Activated naive CD8-positive, alpha-beta T cell treated with anti-CD3 and anti-CD28 coated beads, Interleukin-2, amount 10 ng/mL, durations not matched to agents 7 days and 5 days (primary cell): ENCODE results near the gene DUSP1. TPM values are rescaled to one million over a fixed set of nuclear protein-coding genes. Genes with fewer than 3 reads are reported as not detected.

Source experiments
- ATAC-seq: fragments of 150-1000 bp; cut with Tn5 transposase; one replicate; pipeline ENCODE4 v1.10.0; 2021; ENCODE audit warnings: low read depth, moderate library complexity
- POLR2A ChIA-PET: fragments of 350-600 bp; sonication (Branson Sonifier 250); formaldehyde crosslinking; loops from one replicate; lab custom pipeline; 2021; ENCODE audit warnings: antibody characterized with exemption; lab: Charles Lee
- DNase-seq: peaks from one replicate; pipeline ENCODE4 v3.0.0; 2021
- H3K27ac Mint-ChIP-seq: one replicate; pipeline ENCODE4 v1.8.0; 2022; ENCODE audit warnings: mild to moderate bottlenecking, mixed read lengths
- H3K27me3 Mint-ChIP-seq: one replicate; pipeline ENCODE4 v1.8.0; 2022; ENCODE audit warnings: mild to moderate bottlenecking, moderate library complexity, mixed read lengths
- H3K36me3 Mint-ChIP-seq: one replicate; pipeline ENCODE4 v1.8.0; 2021; ENCODE audit warnings: mild to moderate bottlenecking, mixed read lengths
- H3K4me1 Mint-ChIP-seq: one replicate; pipeline ENCODE4 v1.8.0; 2021; ENCODE audit warnings: mixed read lengths
- H3K4me3 Mint-ChIP-seq: one replicate; pipeline ENCODE4 v1.8.0; 2022; ENCODE audit warnings: mild to moderate bottlenecking, moderate library complexity, mixed read lengths
- H3K9me3 Mint-ChIP-seq: one replicate; pipeline ENCODE4 v1.8.0; 2021; ENCODE audit warnings: mixed read lengths
- total RNA-seq, 2 experiments: library from RNA; stranded (reverse); gene quantifications; one replicate each; pipeline ENCODE4 v1.2.3, GENCODE V29; 2021

The DUSP1 gene
- total RNA-seq, 2 experiments from 2014 or later, result 39.4 to 41.5 TPM

- Mint-ChIP-seq H3K9me3 (no peaks in the 10 kb centered on the region), H3K4me1 (no peaks in the 10 kb centered on the region), H3K4me3 (no peak overlapping the region), H3K27ac (no peak overlapping the region), H3K27me3 (peaks cover 1% of the 10 kb centered on the region), H3K36me3 (no peaks in the 10 kb centered on the region)
- DNase-seq (no peak), ATAC-seq (no peak)
- POLR2A ChIA-PET, result no interaction called here
These were observed 47.5 kb downstream of the DUSP1 start for GRCh38 chr5:172723508-172723907.

- H3K27me3 Mint-ChIP-seq, result peaks cover 4% of the 10 kb centered on the region
- H3K27ac Mint-ChIP-seq, result no peak overlapping the region
- H3K4me1 Mint-ChIP-seq, result no peaks in the 10 kb centered on the region
- H3K9me3 Mint-ChIP-seq, result no peaks in the 10 kb centered on the region
- no peaks in the 10 kb centered on the region for H3K36me3 Mint-ChIP-seq
- ATAC-seq, result no peak
- POLR2A ChIA-PET, result no interaction called here
- H3K4me3 Mint-ChIP-seq, result no peak overlapping the region
- no peak for DNase-seq
These were observed 48.6 kb downstream of the DUSP1 start for GRCh38 chr5:172722327-172722815.

DNA sequence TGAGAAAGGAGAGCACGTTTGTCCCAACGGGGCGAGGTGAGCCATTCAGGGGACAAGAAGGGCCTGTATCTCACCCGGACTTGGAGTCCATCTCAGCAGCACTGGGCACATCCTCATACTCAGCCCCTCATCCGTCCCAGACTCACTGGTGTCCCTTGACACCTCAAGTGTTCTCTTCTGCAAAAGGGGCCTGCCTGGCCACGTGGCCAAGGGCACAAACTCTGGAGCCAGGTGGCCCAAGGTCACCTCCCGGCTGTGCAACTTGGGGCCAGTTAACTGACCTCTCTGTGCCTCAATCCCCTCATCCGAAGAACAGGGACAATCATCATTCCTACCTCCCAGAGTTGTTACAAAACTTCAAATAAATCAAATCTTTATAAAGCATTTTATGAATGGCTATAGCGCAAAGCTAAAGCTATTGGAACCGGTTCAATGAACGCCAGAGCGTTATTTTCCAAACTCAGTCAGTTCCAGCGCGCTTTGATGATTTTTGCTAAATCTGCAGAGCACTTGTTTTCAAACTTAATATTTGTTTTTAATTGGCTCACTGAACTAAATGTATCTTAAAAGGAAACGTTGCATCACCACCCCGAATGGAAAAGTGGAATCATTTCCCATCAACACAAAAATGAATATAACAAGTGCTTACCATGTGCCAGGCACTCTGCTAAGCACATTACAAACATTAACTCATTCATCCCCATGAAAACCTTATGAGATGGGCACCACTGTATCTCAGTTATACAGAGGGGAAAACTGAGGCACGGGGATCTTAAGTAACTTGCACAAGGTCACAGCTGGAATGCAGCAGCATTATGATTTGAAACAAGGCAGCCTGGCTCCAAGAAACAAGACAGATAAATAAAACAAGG is 49.3 kb downstream of the DUSP1 start:
- POLR2A ChIA-PET, result no interaction called here
- Mint-ChIP-seq H3K27me3 (peaks cover 8% of the 10 kb centered on the region), H3K4me3 (no peak overlapping the region), H3K4me1 (peaks cover 3% of the 10 kb centered on the region), H3K9me3 (no peaks in the 10 kb centered on the region), H3K36me3 (no peaks in the 10 kb centered on the region), H3K27ac (no peak overlapping the region)
- ATAC-seq (no peak), DNase-seq (no peak)

DNA sequence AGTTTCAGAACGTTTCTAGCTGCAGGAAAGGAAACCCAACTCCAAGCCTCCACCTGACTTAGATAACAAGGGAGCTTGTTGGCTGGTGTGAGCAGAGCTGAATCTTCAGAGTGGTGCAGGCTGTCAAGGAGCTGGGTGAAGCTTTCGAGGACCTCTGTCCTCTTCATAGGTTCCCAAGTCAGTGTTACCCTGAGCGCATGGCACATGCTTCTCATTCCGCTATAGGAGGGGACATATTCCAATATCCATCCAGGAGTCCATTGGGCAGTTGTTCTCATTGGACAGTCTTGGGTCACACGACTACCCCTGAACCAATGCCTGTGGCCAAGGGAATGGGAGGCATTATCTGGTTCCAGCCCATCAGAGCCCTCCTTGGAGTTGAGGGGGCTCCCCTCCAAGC is 50.3 kb downstream of the DUSP1 start:
- peaks cover 3% of the 10 kb centered on the region for H3K4me1 Mint-ChIP-seq
- ATAC-seq (no peak), DNase-seq (no peak)
- no peak overlapping the region for H3K4me3 Mint-ChIP-seq
- peaks cover 8% of the 10 kb centered on the region for H3K27me3 Mint-ChIP-seq
- H3K9me3 Mint-ChIP-seq, result no peaks in the 10 kb centered on the region
- POLR2A ChIA-PET, result interaction anchor here (1.1 to 1.7 kb wide), 2 partner anchors 50 to 52 kb away, joined by 3 to 4 read pairs; partner anchors contain the start of gene DUSP1
- H3K27ac Mint-ChIP-seq, result no peak overlapping the region
- H3K36me3 Mint-ChIP-seq, result no peaks in the 10 kb centered on the region

- Mint-ChIP-seq H3K27ac (no peak overlapping the region), H3K4me3 (no peak overlapping the region), H3K27me3 (peaks cover 8% of the 10 kb centered on the region), H3K9me3 (no peaks in the 10 kb centered on the region), H3K36me3 (no peaks in the 10 kb centered on the region), H3K4me1 (peaks cover 3% of the 10 kb centered on the region)
- no peak for ATAC-seq
- POLR2A ChIA-PET, result interaction anchor here (1.7 kb wide), 1 partner anchor 51 kb away, joined by 4 read pairs; the partner anchor contains the start of gene DUSP1
- DNase-seq, result no peak
These were observed 51.8 kb downstream of the DUSP1 start for GRCh38 chr5:172719211-172719610.

DNA sequence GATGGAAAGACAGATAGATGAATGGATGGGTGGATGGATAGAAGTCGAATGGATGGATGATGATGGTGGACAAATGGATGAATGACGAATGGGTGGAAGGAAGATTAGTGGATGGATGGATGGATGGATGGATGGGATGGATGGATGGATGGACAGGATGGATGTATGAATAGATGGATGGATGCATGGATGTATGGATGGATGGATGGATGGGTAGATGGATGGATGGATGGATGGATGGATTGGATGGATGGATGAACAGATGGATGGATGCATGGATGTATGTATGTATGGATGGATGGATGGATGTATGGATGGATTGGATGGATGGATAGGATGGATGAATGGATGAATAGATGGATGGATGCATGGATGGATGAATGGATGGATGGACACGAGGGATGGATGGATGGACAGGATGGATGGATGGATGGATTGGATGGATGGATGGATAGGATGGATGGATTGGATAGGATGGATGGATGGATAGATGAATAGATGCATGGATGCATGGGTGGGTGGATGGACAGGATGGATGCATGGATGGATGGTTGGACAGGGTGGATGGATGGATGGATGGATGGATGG is 52.4 kb downstream of the DUSP1 start:
- DNase-seq (no peak), ATAC-seq (no peak)
- POLR2A ChIA-PET, result interaction anchor here (1.7 kb wide), 1 partner anchor 52 kb away, joined by 4 read pairs; the partner anchor contains the start of gene DUSP1
- Mint-ChIP-seq H3K9me3 (no peaks in the 10 kb centered on the region), H3K36me3 (no peaks in the 10 kb centered on the region), H3K27ac (no peak overlapping the region), H3K27me3 (peaks cover 7% of the 10 kb centered on the region), H3K4me1 (peaks cover 3% of the 10 kb centered on the region), H3K4me3 (no peak overlapping the region)

Other genes with a start within 250 kb of the DUSP1 start
- gene NEURL1B, start 129.9 kb downstream of the DUSP1 start, total RNA-seq, result 1 to 10 TPM; 3.0 to 3.1 TPM
- 10 to 100 TPM; 59.5 to 63.2 TPM for gene ERGIC1, start 63.1 kb upstream of the DUSP1 start, total RNA-seq
- 10 to 100 TPM; 24.1 to 33.6 TPM for gene RPL26L1, start 188.2 kb upstream of the DUSP1 start, total RNA-seq
- 100 to 1,000 TPM; 131 to 142 TPM for gene ATP6V0E1, start 212.6 kb upstream of the DUSP1 start, total RNA-seq